ENCODE data around the gene ZCCHC14.
"Not testable (repeated sequence)": the region's sequence is repeated elsewhere in the genome, so short reads cannot be mapped to it uniquely, and the experiment has no call there.

ZCCHC14 gene

DNA sequence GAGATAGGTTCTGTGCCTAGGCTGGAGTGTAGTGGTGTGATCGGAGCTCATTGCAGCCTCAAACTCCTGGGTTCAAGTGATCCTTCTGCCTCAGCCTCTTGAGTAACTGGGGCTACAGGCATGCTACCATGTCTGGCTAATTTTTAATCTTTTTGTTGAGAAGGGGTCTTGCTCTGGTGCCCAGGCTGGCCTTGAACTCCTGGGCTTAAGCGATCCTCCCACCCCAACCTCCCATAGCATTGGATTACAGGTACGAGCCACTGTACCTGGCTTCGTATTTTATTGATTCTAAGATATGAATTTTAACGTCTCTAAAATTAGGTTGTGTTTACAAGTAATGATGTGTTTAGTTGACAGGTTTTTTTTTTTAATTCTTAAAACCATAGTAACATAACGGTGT, 30.8 kb upstream of the ZCCHC14 start:
- not testable (repeated sequence) for H4K91ac ChIP-seq (ENCODE audit: low read depth, low read length); H3K27me3 ChIP-seq (ENCODE audit: insufficient read depth, low read length); H3K9ac ChIP-seq (ENCODE audit: low read length); H2BK5ac ChIP-seq (ENCODE audit: low read depth, low read length, poor library complexity); H3K23ac ChIP-seq (ENCODE audit: low read length); H3K79me2 ChIP-seq (ENCODE audit: control insufficient read depth, insufficient read depth, low read length, poor library complexity); H3K4me2 ChIP-seq (ENCODE audit: low read length); H2BK12ac ChIP-seq (ENCODE audit: low read length); H3K4ac ChIP-seq (ENCODE audit: low read depth, low read length); H3K79me1 ChIP-seq (ENCODE audit: low read length); H3K18ac ChIP-seq (ENCODE audit: low read length); H2AFZ ChIP-seq (ENCODE audit: insufficient read depth, low read length, poor library complexity); H2AK5ac ChIP-seq (ENCODE audit: low read length); H3K4me1 ChIP-seq (ENCODE audit: control insufficient read depth in 1 of 2, insufficient read depth in 2 of 2, low read length in 2 of 2); H4K8ac ChIP-seq (ENCODE audit: low read depth, low read length); H3K4me3 ChIP-seq (ENCODE audit: low read depth, low read length); H3K27ac ChIP-seq (ENCODE audit: low read depth, low read length); H3K9me3 ChIP-seq (ENCODE audit: insufficient read depth, low read depth, low read length); H2BK120ac ChIP-seq (ENCODE audit: insufficient read depth, low read length, poor library complexity); H3K36me3 ChIP-seq (ENCODE audit: control insufficient read depth in 1 of 2, insufficient read depth in 2 of 2, low read length in 2 of 2); H3K14ac ChIP-seq (ENCODE audit: low read length); H4K12ac ChIP-seq (ENCODE audit: low read depth, low read length); DNase-seq
- no CpG with 5 or more reads among the region's 6 CpGs for WGBS (ENCODE audit: extremely low coverage, insufficient coverage, insufficient read length)

DNA sequence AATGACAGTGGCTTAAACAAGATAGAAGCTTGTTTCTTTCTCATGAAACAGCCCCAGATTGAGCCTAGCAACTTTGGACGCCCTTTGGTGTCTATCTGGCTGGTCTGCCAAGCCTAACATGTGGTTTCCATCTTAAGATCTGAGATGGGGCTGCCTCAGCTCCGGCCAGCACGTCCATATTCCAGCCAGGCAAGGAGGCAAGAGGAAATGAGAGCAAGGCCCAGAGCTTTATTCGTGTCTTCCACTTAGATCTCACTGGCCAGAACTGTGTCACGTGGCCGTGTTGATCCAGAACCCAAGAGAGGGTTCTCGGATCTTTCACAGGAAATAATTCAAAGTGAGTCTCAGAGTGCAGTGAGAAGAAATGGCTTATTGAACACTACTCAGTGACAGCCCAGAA, 28.9 kb upstream of the ZCCHC14 start:
- H3K4me3 ChIP-seq (ENCODE audit: low read depth, low read length); DNase-seq; H3K23ac ChIP-seq (ENCODE audit: low read length); H4K8ac ChIP-seq (ENCODE audit: low read depth, low read length); H4K91ac ChIP-seq (ENCODE audit: low read depth, low read length); H3K9me3 ChIP-seq (ENCODE audit: insufficient read depth, low read depth, low read length); H3K18ac ChIP-seq (ENCODE audit: low read length); H3K14ac ChIP-seq (ENCODE audit: low read length); H3K36me3 ChIP-seq (ENCODE audit: control insufficient read depth in 1 of 2, insufficient read depth in 2 of 2, low read length in 2 of 2); H3K4ac ChIP-seq (ENCODE audit: low read depth, low read length); H2AK5ac ChIP-seq (ENCODE audit: low read length); H4K12ac ChIP-seq (ENCODE audit: low read depth, low read length); H3K27ac ChIP-seq (ENCODE audit: low read depth, low read length); H3K4me1 ChIP-seq (ENCODE audit: control insufficient read depth in 1 of 2, insufficient read depth in 2 of 2, low read length in 2 of 2); H3K27me3 ChIP-seq (ENCODE audit: insufficient read depth, low read length); H3K79me2 ChIP-seq (ENCODE audit: control insufficient read depth, insufficient read depth, low read length, poor library complexity); H2AFZ ChIP-seq (ENCODE audit: insufficient read depth, low read length, poor library complexity); H2BK120ac ChIP-seq (ENCODE audit: insufficient read depth, low read length, poor library complexity); H3K4me2 ChIP-seq (ENCODE audit: low read length); H3K9ac ChIP-seq (ENCODE audit: low read length); H2BK12ac ChIP-seq (ENCODE audit: low read length); H3K79me1 ChIP-seq (ENCODE audit: low read length); H2BK5ac ChIP-seq (ENCODE audit: low read depth, low read length, poor library complexity): not testable (repeated sequence)
- WGBS (ENCODE audit: extremely low coverage, insufficient coverage, insufficient read length), result no CpG with 5 or more reads among the region's 7 CpGs

DNA sequence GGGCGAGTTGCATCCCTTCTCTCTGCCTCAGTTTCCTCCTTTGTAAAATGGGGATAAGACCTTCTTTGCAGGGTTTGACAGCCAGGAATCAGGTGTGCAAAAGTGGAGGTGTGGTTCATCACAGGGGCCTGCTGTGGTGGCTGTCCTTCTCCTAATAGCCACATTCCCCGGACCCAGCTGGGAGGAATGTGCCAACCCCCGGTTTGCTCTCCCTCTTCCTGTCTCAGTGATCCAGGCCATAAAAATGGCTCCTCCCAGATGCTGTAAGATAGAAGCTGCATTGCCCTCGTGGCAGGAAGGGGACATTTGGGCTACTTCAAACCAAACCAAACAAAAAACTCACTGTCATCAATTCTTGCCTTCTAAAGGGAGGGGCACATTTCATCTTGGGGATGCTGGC, 26.3 kb upstream of the ZCCHC14 start:
- H3K14ac ChIP-seq (ENCODE audit: low read length); H3K36me3 ChIP-seq (ENCODE audit: control insufficient read depth in 1 of 2, insufficient read depth in 2 of 2, low read length in 2 of 2); H2AK5ac ChIP-seq (ENCODE audit: low read length); H3K79me2 ChIP-seq (ENCODE audit: control insufficient read depth, insufficient read depth, low read length, poor library complexity); H4K8ac ChIP-seq (ENCODE audit: low read depth, low read length); H3K27ac ChIP-seq (ENCODE audit: low read depth, low read length); H3K27me3 ChIP-seq (ENCODE audit: insufficient read depth, low read length); H3K9me3 ChIP-seq (ENCODE audit: insufficient read depth, low read depth, low read length); H3K23ac ChIP-seq (ENCODE audit: low read length); H2BK12ac ChIP-seq (ENCODE audit: low read length); H2BK120ac ChIP-seq (ENCODE audit: insufficient read depth, low read length, poor library complexity); H4K91ac ChIP-seq (ENCODE audit: low read depth, low read length); H3K4me3 ChIP-seq (ENCODE audit: low read depth, low read length); H3K79me1 ChIP-seq (ENCODE audit: low read length); H3K9ac ChIP-seq (ENCODE audit: low read length); H2AFZ ChIP-seq (ENCODE audit: insufficient read depth, low read length, poor library complexity); H3K4me2 ChIP-seq (ENCODE audit: low read length); H4K12ac ChIP-seq (ENCODE audit: low read depth, low read length); DNase-seq; H2BK5ac ChIP-seq (ENCODE audit: low read depth, low read length, poor library complexity); H3K4ac ChIP-seq (ENCODE audit: low read depth, low read length); H3K18ac ChIP-seq (ENCODE audit: low read length); H3K4me1 ChIP-seq (ENCODE audit: control insufficient read depth in 1 of 2, insufficient read depth in 2 of 2, low read length in 2 of 2): not testable (repeated sequence)
- WGBS (ENCODE audit: extremely low coverage, insufficient coverage, insufficient read length), result no CpG with 5 or more reads among the region's 4 CpGs

DNA sequence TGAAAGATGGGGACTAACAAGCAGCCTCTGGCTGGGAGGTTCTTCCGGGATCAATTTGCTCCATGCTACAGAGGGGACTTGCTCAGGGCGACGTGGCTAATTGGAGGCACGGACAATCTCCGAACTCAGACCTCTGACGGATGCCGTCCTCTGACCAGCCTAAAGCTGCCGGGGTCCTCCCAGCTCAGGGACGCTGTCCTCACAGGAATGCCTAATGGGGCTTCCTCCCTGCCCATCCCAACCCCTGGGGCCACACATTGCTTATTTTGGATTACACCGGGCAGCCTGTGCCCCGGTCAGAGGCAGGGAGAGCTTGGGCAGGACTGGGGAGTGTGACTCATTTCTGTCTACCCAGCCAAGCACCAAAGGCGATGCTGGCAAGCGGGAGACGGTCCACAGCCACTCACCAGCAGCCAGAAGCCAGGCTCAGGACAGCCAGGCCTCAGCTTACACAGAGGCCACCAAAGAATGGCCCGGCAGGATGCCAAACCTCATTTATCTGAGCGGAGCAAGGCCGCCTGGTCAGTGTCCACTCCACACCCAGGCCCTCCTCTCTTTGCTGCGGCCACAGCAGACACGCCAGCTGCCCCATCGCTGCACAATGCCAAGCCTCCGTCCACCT, 25.7 kb upstream of the ZCCHC14 start:
- H3K27me3 ChIP-seq (ENCODE audit: insufficient read depth, low read length); H3K4me2 ChIP-seq (ENCODE audit: low read length); H3K4ac ChIP-seq (ENCODE audit: low read depth, low read length); DNase-seq; H3K23ac ChIP-seq (ENCODE audit: low read length); H3K79me2 ChIP-seq (ENCODE audit: control insufficient read depth, insufficient read depth, low read length, poor library complexity); H2BK120ac ChIP-seq (ENCODE audit: insufficient read depth, low read length, poor library complexity); H3K4me1 ChIP-seq (ENCODE audit: control insufficient read depth in 1 of 2, insufficient read depth in 2 of 2, low read length in 2 of 2); H4K12ac ChIP-seq (ENCODE audit: low read depth, low read length); H3K36me3 ChIP-seq (ENCODE audit: control insufficient read depth in 1 of 2, insufficient read depth in 2 of 2, low read length in 2 of 2); H2BK5ac ChIP-seq (ENCODE audit: low read depth, low read length, poor library complexity); H3K9ac ChIP-seq (ENCODE audit: low read length); H3K14ac ChIP-seq (ENCODE audit: low read length); H4K91ac ChIP-seq (ENCODE audit: low read depth, low read length); H3K4me3 ChIP-seq (ENCODE audit: low read depth, low read length); H3K27ac ChIP-seq (ENCODE audit: low read depth, low read length); H3K9me3 ChIP-seq (ENCODE audit: insufficient read depth, low read depth, low read length); H3K79me1 ChIP-seq (ENCODE audit: low read length); H2AK5ac ChIP-seq (ENCODE audit: low read length); H3K18ac ChIP-seq (ENCODE audit: low read length); H2BK12ac ChIP-seq (ENCODE audit: low read length); H4K8ac ChIP-seq (ENCODE audit: low read depth, low read length); H2AFZ ChIP-seq (ENCODE audit: insufficient read depth, low read length, poor library complexity): not testable (repeated sequence)
- WGBS (ENCODE audit: extremely low coverage, insufficient coverage, insufficient read length), result no CpG with 5 or more reads among the region's 21 CpGs
